ENCODE results near the gene WNT11.
A peak's percentile ranks its signal among the peaks of the same experiment; 100 is the strongest.

Gene WNT11

DNA sequence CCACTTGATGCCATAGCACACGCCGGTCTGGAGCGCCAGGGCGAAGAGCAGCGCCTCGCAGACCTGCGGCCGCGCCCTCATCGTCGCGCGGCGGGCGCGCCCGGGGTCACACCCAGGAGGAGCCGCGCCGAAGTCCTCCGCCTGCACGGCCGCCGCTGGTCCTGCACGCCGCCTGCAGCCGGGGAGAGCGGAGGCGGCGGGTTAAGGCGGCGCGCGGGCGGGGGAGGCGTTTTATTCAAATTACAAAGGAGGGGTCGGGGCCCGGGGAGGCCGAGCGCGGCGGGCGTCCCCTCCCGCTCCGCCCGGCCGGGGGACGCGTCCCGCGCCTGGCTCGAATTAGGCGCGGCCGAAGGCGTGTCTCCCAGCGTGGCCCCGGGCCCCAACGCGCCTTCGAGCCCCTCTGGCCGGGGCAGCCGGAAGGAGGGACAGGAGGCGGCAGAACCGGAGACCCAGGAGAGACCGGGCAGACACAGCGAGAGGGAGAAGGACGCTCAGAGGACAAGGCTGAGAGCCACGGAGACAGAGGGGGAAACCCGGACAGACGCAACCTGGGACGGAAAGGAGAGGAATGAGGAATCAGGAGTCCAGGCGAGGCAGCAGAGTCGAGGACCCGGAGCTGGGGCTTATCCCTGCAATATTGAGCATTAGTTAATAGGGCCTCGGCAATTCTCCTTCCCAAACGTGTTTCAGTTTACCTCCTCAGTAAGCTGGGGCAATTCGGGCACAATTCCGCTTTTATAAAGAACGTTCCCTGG is at the start of gene WNT11:
WNT11 (minus strand) TSS at position 176 of the 755 bp plus-strand sequence; CDS start at position 81, 95 bp downstream.
- peak; percentile 74 for DNase-seq

DNA sequence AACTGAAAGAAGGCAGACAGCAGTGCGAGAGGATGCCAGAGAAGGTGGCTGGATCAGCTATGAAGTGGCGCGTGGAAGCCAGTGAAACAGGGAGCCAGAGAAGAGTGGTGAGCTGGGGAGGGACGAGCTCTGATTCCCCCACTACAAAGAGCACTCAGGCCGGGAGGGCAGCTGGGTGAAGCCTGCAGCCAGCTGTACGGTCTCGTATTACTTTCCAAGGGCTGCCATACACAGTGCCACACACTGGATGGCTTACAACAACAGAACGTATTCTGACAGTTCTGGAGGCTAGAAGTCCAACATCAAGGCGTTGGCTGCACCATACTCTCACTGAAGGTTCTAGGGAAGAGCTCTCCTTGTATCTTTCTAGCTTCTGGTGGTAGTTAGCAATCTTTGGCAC is 47.1 kb upstream of the WNT11 start:
- DNase-seq: no peak

DNA sequence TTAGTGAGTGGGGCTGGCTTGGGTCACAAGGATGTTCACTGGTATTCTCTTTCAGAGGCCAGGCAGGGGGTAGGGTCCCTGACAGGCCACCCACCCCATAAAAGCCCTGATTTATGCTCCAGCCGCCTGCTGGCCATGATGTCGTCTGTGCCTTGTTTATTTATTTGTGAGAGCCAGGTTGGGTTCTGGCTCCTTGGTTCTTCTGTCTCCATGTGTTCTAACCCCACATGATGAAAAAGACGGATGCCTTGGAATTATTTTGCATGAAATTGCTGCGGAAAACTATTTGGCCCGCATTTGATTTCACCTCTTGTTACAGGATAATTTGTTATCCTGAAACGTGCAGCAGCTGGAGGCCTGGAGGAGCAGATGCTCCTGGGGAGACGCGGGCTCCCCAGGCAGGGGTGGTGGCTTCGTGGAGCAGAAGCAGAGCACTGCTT is 46.3 kb upstream of the WNT11 start:
- no peak for DNase-seq

DNA sequence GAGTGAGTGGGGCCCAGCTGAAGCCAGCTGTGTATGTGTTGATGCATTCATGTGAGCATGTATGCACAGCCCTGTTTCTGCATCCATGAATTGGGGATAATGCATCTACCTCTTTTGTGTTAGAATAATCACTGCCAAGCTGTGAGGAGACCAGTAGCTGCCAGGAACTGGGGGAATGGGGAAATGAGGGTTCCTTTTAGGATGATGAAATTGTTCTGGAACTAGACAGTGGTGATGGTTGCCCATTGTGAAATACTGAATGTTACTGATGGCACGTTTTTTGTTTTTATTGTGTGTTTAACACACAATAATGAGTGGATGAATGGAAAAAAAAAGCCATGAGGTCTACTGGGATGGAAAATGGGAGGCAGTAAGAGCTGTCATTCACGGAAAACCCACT is 45.3 kb upstream of the WNT11 start:
- DNase-seq: no peak

DNA sequence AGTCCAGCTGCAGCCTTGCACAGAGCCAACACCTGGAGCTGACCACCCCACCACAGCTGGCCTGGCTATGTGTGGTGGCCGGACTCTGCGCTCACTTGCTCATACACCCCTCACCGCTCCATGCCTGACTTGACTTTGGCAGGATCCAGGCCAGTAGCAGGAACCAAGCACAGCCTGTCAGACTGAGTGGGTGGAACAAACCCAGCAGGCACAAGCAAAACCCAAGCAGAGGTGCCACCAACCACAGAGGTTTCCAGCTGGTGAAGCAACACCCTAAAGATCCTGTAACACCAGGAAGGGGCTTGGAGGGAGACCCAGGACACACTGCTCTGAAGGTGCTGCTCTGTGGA is 44.9 kb upstream of the WNT11 start:
- no peak for DNase-seq

DNA sequence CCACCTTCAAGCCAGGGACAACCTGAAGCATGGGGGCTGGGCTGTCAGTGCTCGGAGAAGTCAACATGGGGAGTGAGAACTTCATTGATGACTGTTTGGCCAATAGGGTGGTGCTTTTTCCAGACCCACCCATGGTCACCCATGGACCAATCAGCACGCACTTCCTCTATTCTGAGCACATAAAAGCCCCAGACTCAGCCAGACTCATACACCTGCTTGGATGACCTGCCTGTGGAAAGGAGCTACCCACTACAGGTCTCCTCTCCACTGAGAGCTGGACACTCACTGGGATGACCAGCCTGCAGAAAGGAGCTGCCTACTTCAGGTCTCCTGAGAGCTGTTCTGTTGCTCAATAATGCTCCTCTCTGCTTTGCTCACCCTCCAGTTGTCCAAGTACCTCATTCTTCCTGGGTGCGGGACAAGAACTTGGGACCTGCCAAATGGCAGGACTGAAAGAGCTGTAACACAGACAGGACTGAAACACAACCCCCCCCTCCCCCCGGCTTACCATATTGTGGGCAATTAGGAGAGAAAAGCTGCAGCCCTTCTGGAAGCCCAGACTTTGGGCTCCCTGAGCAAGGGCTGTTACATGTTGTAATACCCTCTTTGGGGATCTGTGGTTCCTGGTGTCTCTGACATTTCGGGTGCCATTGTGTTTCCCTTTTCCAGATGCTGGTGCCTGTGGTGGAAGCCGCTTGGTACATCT is 44.4 kb upstream of the WNT11 start:
- DNase-seq: no peak

DNA sequence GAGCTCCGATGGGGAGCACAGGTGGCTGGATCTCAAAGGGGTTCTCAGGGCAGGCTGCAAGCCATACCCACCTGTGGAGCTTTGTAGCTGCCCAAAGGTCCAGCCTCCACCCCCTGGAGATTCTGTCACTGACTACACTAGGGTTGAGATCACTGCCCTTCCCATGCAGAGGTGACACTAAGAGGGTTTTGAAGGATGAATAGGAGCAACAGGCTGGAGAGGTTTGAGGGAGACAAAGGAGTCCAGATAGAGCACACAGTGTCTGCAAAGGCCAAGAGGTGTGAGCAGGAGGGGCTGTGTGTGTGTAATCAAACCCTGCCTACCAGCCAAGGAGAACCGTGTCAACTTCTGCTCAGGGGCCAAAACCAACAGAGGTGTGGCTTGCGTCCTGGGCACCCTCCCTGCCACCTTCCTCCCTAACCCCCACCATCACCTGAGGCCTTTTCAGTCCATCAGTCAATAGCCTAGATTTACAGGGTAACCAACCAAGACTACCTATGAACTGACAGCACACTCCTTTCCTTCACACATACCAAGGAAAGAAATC is 43.0 kb upstream of the WNT11 start:
- no peak for DNase-seq

DNA sequence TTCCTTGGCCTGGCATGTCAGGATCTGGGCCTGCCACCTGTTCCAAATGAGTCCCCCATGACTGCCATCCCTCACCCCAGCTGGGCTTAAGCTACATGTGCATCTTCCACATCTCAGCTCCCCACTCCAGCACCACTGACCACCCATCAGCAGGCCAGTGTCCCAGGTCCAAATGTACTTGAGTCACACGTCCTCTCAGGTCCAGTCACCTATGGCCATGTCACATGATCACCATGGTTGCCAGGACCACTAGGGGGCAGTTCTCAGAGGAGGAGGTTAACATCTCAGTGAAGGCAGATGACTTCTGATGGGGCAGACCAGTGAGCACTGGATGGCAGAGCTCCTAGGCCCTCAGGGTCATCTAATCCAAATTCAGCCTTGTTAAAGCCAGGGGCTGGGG is 41.9 kb upstream of the WNT11 start:
- DNase-seq: no peak

DNA sequence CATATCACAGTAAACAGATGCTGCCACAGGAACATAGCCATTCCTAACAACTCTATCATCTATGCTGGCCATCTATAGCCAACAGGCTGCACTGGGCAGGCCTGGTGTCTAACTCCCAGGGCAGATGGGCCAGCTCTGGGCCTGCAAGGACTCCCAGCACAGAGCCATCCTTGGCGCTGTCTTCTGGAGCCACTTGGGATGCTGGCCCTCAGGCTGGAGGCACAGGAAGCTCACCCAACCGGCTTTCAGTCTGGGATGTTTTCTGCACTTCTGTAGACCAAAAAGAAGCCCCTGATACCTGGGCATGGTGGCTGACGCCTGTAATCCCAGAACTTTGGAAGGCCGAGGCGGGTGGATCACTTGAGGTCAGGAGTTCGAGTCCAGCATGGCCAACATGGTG is 40.8 kb upstream of the WNT11 start:
- no peak for DNase-seq

DNA sequence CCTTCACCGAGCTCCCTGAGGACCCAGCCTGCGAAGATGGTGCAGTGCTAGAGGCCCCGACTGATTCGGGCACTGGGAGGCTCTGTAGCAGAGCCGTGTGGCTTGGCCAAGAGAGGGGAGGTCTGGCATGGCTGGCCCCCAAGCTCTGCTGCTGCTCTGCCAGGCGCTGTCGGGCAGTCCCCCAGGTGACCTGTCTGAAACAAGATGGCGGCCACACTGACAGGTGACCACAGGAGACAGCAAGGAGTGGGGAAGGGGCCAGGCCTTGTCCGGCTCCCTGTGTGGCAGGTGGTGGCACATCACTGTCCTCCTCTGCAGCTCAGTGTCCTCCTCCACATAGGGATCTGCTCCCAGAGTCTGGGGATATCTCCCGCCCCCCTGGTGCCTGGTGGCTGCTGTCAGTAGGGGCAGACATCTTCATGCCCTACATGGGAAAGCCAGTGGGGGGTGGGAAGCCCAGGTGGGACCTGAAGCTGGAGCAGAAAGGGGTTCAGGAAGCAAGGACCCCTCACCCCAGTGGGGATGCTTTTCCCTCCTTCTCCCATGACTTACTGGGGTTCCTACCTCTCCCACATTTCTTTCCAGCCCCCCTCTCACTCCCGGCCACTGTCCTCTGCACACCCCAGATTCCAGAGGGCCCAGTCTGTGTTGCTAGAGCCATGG is 40.1 kb upstream of the WNT11 start:
- no peak for DNase-seq

DNA sequence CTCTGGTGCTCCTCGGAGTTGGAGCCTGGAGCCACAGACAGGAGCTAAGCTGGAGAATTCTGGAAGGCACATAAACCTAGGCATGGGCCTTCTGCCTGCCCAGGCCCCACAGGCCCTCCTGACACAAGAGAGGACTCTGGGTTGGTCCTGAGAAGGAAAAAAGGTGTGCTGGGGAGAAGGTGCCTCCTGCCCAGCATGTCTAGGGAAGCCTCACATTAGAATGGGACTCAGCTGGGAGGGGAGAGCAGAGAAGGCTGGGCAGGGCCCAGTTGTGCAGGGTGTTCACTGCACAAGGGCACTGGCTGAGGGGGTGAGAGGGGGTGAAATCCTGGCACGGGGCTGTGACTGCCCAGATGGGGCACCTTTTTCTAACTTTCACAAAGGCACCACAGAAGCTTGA is 39.4 kb upstream of the WNT11 start:
- no peak for DNase-seq

DNA sequence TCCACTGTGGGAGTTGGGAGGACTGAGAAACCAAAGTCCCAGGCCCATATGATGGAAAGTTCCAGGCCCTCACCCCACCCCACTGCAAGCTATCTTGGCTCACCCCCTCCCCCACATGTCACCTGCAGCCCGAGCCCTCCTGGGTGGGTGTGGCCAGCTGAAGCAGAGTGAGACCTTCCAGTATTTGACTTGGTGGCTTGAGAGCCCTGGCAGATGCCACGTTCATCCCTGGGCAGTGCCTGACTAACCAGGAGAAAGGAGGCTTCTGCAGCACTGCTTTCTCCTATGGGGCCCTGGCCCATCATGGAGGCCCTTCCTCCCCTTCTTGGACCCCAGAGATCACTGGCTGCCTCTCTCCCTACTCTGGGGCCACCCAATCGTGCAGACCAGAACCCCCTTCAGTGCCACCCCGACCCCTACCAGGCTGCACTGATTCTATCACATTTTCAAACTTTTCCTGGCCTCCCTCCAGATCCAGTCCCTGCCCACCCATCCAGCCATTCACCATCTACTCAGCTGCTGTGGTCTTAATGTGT is 38.1 kb upstream of the WNT11 start:
- no peak for DNase-seq

DNA sequence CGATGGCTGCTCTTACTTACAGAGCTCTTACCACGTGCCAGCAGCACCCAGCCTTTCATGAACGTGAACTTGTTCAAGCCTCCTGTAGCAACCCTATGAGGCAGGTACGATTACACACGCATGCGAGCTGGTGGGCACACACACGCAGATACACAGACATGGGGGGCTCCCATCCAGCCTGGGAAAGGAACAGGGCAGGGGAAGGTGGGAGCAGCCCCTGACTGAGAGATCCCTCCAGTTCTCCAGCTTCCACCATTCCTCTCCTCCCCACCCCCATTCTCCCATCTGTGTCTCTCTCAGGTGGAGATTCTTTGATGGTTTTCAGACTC is 37.6 kb upstream of the WNT11 start:
- no peak for DNase-seq

DNA sequence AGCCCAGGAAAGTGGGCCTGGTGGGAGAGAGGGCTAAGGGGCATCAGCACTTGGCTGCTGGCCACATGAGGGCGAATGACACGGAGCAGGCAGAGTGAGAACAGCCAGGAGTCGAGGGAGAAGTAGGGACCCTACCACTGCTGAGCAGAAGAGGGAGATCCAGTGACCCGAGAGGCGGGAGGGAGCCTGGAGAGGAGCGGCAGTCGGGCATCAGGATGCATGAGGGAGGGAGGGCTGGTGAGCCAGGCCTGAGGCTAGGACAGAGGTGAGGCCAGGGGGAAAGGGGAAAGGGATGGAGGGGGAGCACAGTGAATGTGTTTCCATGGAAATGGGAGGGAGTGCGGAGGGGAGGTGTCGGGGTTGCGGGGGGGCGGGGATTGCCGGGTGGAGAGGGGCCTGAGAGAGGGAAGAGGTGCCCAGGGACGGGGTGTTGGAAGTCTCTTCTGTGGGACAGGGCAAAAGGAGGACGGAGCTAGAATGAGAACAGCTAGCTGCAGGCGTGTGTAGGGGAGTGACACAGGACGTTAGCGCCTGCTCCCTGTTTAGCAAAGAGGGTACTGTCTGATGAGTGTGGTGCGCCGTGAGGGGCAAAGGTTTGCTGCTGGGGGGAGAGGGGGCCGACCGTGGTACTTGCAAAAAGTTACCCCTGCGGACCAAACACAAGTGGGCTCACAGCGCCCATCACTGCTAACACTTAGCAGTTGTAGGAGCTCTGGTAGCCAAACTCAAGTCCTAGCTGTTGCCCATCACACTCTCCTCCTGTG is 37.1 kb upstream of the WNT11 start:
- DNase-seq: peak; percentile 50

DNA sequence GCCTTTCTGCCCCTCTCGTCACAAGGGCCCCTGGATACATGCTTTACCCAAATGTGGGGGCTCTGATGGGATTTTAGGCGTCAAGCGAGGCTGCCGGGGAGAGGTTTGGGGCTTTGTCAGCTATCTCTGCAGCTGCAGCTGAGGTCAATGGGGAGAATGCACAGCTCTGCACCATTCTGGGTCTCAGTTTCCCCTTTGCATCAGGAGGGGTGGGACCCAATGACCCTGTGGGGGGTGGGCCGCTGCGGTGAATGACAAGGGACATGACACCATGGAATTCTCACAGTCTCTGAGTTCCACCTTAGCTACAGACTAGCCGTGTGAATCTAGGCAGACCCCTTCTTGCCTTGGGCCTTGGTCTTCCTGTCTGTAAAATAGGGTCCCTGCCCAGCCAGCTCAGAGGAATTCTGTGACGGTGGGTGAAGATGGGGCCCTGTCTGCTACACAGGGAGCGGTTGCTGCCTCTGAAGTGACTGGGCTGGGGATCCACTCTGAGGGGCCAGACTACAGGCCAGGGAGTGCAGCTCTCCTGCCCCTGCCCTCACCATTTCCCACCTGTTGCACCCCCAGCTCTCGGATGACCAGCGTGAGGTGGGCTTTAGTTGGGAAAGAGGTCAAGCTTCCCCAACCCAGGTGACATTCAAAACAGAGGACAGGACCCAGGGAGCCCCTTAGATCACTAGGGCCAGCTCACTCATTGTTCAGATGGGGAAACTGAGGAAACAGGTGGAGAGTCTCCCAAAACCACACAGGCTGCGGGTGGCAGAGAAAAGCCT is 35.9 kb upstream of the WNT11 start:
- no peak for DNase-seq

DNA sequence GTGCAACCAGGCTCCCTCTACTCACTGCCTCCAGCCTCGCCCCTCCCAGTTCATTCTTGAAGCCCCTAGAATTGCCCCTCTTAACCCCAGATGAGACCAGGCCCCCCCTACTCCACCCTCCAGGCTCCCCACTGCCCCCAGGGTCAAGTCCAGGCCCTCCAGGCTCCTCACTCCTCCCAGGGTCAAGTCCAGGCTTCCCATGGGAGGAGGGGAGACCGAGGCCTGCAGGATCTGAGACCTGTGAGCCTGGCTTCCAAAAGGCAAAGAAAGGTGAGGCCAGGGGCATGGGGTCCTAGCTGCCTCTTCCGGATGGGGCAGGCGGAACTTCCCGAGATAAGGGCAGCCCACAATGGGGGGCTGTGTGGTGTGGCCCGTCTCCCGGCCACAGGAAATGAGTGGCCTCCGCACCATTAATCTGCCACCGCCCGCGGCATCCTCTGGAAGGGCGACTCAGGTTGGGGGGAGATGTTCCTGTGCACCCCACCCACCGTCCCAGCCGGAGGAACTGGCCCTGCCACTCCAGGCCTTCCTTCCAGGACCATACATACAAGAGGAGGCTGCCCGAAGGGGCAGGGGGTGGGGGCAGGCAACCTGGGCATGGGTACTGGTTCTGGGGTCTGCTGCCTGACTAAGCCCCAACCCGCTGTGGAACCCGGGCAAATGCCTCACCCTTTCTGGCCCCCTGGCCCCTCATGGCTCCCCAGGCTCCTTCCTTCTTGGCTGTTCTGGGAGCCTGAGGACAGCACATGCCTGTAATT is 35.1 kb upstream of the WNT11 start:
- DNase-seq: no peak

DNA sequence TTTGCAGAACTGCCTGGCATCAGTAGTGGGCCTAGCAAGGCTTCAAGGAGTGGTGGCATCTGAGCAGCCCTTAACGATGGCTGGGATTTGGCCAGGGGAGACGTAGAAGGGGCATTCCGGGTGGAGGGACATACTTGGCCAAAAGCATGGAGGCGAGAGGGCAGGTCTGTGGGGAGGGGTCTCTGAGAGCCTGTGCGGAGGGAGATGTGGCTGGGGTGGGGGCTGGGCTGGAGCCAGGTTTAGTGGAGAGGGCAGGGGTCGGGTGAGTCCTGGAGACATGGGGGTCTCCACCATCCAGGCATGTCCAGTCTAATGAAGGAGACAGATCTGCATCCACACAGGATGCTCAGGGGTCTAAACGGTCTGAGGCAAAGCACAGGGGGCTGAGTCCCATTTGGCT is 34.4 kb upstream of the WNT11 start:
- DNase-seq: no peak

DNA sequence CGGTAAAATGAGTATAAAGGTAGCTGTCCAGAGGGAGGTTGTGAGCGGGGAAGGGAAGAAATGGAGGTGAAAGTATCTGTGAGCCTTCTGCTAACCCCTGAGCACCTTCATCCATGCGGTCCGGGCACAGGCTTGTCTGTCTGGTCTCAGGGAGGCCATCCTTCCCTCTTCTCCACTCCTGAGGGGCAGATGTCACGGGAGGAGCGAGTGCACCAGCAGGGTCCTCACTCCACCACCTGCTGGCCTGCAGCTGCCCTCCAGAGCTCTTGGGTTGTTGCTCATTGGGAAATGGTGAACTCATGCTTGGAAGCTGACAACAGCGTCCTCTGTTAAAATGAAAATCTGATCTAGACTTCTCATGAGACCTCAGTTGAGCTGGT is 33.8 kb upstream of the WNT11 start:
- no peak for DNase-seq

DNA sequence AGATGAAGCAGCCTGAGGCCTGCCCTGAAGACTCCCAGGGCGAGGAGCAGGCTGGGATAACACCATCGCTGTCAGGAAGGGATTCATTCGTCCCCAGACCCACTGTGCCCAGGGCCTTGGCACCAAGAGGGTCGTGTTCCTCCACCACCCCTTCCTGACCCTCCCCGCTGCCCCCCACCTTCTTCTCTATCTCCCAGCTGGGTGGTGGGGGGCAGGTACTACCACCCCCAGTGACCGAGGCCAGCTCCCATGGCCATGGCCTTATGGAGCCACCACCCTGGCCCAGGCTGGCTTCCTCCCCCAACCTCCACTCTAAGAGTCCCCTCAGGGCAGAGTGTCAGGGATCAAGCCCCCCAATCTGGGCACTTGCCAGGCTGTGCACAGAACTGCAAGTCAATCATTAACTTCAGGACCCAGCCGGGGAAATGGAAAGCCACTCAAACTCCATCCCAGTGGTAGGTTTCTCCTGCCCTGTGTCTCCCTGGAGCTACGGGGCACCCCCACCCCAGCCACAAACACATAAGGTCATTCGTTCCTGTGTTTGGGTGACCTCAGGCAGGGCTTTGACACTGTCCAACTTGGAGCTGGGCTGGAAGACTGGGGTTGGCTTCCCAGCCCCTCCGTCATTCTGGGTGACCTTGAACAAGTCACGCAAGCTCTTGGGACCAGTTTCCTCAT is 33.3 kb upstream of the WNT11 start:
- DNase-seq: no peak

DNA sequence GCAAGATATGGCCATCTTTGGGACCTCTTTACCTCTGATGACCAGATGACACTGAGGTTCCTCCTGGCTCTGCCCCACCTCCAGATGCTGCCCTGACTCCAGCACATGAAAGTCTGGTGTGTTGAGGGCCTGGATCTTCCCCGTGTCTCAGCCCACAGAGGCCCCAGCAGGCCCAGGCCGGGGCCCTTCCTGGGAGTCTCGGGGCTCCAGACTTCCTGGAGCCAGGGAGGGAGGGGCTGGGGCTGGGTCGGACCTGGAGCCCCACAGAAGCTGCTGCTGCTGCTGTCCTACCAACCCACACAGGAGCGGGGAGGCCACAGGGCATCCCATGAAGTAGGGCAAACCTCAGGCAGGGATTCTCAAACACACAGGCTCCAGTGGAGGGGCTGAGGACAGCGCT is 32.2 kb upstream of the WNT11 start:
- DNase-seq: no peak

DNA sequence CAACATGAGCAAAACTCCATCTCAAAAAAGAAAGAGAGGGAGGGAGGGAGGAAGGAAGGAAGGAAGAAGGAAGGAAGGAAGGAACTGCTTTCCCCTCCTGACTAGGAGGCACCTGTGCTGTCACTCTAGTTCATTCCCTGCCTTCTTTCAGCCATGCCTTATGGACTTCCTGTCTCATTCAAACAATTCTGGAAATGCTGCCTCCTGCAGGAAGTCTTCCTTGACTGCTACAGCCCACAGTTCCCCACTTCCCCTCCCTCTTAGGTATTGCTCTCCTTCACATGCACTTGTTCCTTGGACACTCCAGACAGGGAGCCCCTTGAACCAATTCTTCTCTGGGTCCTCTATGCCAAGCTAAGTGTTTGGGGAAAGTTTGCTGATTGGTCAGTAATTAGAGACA is 31.6 kb upstream of the WNT11 start:
- no peak for DNase-seq
